NOMO-1 treated with dmso at 0.1 percent for 144 hours (cell line): ENCODE results near the gene GLOD4.
"Not testable (repeated sequence)": the region's sequence is repeated elsewhere in the genome, so short reads cannot be mapped to it uniquely, and the experiment has no call there.

ENCODE experiments used
- DNase-seq: peaks from one replicate; lab custom pipeline; 2025; ENCODE audit not compliant: unreplicated experiment; lab: John Stamatoyannopoulos, UW

GLOD4 gene

DNA sequence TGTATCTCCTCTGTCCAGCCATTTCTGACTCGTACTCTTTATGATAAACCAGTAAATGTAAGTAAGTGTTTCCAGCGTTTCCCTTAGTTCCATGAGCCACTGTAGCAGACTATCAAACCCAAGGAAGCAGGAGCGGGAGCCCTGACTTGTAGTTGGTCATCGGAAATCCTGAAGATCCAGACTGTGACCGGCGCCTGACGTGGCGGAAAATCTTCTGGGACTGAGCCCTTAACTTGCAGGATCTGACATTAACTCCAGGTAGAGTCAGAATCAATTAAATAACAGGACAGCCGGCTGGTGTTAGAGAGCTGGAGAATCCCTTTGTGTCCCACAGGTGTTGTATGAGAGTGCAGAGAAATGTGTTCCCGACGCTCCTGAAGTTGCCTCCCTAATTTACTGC, 4.0 kb downstream of the GLOD4 start:
- DNase-seq = no peak

DNA sequence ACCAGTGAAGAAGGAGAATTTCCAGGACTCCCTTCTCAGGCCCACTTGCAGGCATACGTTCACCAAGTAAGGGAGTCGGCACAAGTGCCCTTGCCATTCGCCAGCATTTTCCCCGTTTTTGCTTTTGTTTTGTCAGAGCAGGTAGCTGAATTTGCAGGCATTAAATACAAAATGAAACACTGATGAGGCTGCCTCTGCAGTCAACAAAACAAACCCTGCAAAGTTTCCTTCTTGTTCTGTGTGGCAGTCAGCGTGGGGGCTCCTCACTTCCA, 7.8 kb downstream of the GLOD4 start:
- no peak for DNase-seq

GRCh38 chr17:773467-774312, 8.4 kb downstream of the GLOD4 start:
- no peak for DNase-seq

GRCh38 chr17:773016-773415, 9.1 kb downstream of the GLOD4 start:
- no peak for DNase-seq

DNA sequence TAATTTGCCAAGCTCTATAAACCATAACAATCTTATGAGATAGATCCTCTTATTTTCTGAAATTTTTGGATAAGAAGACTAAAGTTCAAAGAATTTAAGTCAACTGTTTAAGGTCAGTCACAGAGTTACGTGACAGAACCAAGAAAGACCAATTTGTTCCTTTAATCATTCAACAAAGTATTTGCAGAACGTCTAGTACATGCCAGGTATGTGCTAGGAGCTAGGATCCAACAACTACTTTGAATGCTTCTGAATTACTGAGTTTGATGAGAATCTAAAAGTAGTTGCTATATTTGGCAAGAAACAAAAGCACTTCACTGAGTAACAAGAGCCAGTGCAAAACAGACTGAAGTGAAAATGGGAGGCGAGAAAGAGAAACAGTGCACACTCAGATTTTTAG, 15.0 kb downstream of the GLOD4 start:
- no peak for DNase-seq

DNA sequence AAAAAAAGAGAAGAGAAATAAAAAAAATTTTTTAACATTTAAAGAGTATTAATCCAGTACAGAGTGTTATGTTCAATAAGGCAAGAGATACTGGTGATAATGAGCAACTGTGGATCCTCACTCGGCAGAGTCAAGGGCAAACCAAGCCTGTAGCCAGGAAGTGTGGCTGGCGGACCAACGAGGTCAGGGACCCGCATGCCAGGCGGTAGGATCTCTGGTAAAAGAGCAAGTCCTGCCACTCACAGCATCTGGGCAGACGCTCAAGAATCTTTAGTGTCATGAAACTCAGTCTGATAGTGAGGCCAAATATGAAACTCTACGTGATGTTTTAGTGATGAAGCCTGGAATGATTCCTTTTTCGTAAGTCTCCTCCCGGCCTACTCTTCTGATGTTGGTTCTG, 21.7 kb downstream of the GLOD4 start:
- no peak for DNase-seq

GRCh38 chr17:759964-760363, 22.1 kb downstream of the GLOD4 start:
- DNase-seq = no peak

DNA sequence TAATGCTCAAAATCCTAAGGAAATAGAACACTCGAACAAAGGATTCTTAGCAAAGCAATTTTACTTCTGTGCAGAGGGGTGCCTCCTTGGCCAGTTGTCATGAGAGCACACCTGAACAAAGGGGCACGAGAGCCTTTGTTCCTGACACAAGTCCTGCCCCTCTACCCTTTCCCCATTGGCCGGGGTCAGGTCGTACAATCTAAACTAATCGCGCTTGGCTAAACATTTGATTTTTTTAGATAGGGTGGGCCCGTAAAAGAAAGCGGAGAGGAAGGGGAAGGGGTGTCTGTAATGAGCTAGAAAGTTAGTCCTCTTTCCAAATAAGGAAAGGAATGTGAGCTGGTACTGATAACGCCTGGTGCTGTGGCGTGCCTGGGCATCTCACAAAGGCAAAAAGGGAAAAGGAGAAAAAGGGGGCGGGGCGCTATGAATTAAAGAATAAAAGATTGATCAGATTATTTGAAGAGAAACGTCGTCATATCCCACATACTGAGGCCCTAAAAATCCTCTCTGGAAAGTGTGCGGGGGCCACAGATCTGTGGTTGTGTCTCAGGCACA, 26.0 kb downstream of the GLOD4 start:
- DNase-seq = not testable (repeated sequence)

DNA sequence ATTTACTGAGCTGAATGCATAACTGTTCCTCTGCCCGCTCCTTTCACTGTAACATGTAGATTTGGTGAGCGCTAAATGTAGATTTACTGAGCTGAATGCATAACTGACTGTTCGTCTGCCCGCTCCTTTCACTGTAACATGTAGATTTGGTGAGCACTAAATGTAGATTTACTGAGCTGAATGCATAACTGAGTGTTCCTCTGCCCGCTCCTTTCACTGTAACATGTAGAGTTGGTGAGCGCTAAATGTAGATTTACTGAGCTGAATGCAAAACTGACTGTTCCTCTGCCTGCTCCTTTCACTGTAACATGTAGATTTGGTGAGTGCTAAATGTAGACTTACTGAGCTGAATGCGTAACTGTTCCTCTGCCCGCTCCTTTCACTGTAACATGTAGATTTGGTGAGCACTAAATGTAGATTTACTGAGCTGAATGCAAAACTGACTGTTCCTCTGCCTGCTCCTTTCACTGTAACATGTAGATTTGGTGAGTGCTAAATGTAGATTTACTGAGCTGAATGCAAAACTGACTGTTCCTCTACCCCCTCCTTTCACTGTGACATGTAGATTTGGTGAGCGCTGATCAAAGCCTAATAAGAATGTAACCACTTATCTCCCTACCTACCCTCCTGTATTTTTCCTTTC, 26.6 kb downstream of the GLOD4 start:
- DNase-seq = not testable (repeated sequence)

- DNase-seq = no peak
These were observed 28.7 kb downstream of the GLOD4 start for GRCh38 chr17:753418-753817.

- DNase-seq = no peak
These were observed 29.4 kb downstream of the GLOD4 start for GRCh38 chr17:752620-753219.

GRCh38 chr17:752002-752619, 30.0 kb downstream of the GLOD4 start, which contains the start of gene GEMIN4:
Gene GEMIN4, minus strand, starts transcription at chr17:752264. Its CDS starts 122 bp downstream, at chr17:752142.
- DNase-seq = peak; percentile 82

- peak; percentile 32 for DNase-seq
These were observed 30.6 kb downstream of the GLOD4 start for GRCh38 chr17:751269-752001.

- no peak for DNase-seq
These were observed 31.5 kb downstream of the GLOD4 start for GRCh38 chr17:750431-751037.

- DNase-seq = not testable (repeated sequence)
These were observed 32.7 kb downstream of the GLOD4 start for GRCh38 chr17:749359-749758.

GRCh38 chr17:748604-749003, 33.5 kb downstream of the GLOD4 start:
- DNase-seq = not testable (repeated sequence)

- DNase-seq = no peak
These were observed 35.1 kb downstream of the GLOD4 start for GRCh38 chr17:746783-747629.

GRCh38 chr17:746181-746580, 35.9 kb downstream of the GLOD4 start:
- no peak for DNase-seq

- DNase-seq = no peak
These were observed 36.7 kb downstream of the GLOD4 start for GRCh38 chr17:745406-745805.
